SK-N-SH (cell line): ENCODE results near the gene NRM. TPM values are rescaled to one million over a fixed set of nuclear protein-coding genes. Genes with fewer than 3 reads are reported as not detected.

Experiments
- CTCF ChIA-PET: fragments of 300-600, 350-600 bp; formaldehyde crosslinking; extraction: SDS; loops from one replicate; lab custom pipeline; 2021; lab: Yijun Ruan, JAX
- POLR2A ChIA-PET: fragments of 350-600 bp; sonication (Branson Sonifier 250); formaldehyde crosslinking; extraction: SDS; loops from one replicate; lab custom pipeline; 2020; ENCODE audit warnings: antibody characterized with exemption, inconsistent platforms; lab: Yijun Ruan, JAX
- DNase-seq: peaks from one replicate; pipeline ENCODE4 v3.0.0; 2012
- H2AFZ ChIP-seq: fragments of 200-600 bp; sonication (generic); 2 replicates; pipeline ENCODE4 v1.8.1; 2016; ENCODE audit warnings: antibody characterized with exemption, mild to moderate bottlenecking, low read depth
- H3F3A ChIP-seq: fragments of 200-600 bp; sonication (generic); replicated peaks from 2 replicates; pipeline ENCODE3; 2016; ENCODE audit warnings: antibody characterized with exemption, mild to moderate bottlenecking; ENCODE audit not compliant: insufficient read depth
- H3K27ac ChIP-seq, 2 experiments: fragments of 200-500 bp in 1 of 2; fragments of 200-600 bp in 1 of 2; sonication (Bioruptor generic) in 1 of 2; sonication (generic), shearing (Covaris generic) in 1 of 2; 2 replicates each; pipeline versions ENCODE4 v1.5.1 to v1.6.1; 2014 to 2016; ENCODE audit warnings: low read depth in 2 of 2, inconsistent platforms in 1 of 2, low read length in 1 of 2, mild to moderate bottlenecking in 1 of 2, mixed read lengths in 1 of 2
- H3K27me3 ChIP-seq: fragments of 200-600 bp; sonication (generic), shearing (Covaris generic); 2 replicates; pipeline ENCODE4 v1.6.1; 2016; ENCODE audit warnings: mixed run types; ENCODE audit not compliant: insufficient read depth
- H3K36me3 ChIP-seq, 2 experiments: fragments of 200-500 bp in 1 of 2; fragments of 200-600 bp in 1 of 2; sonication (Bioruptor generic) in 1 of 2; sonication (generic) in 1 of 2; replicated peaks in 1 of 2; 2 replicates each; pipeline versions ENCODE3 to v1.5.1; 2014 to 2016; ENCODE audit warnings: low read length in 1 of 2, mild to moderate bottlenecking in 1 of 2; ENCODE audit not compliant: insufficient read depth in 2 of 2, control insufficient read depth in 1 of 2
- H3K4me1 ChIP-seq, 2 experiments: fragments of 200-500 bp in 1 of 2; fragments of 200-600 bp in 1 of 2; sonication (Bioruptor generic) in 1 of 2; sonication (generic), shearing (Covaris generic) in 1 of 2; 2 replicates each; pipeline versions ENCODE4 v1.5.1 to v1.6.1; 2014 to 2016; ENCODE audit warnings: low read depth in 1 of 2, low read length in 1 of 2, mixed run types in 1 of 2; ENCODE audit not compliant: insufficient read depth in 2 of 2, control insufficient read depth in 1 of 2
- H3K4me2 ChIP-seq: fragments of 200-600 bp; sonication (generic), shearing (Covaris generic); 2 replicates; pipeline ENCODE4 v1.6.1; 2017; ENCODE audit warnings: mixed run types
- H3K4me3 ChIP-seq, 2 experiments: fragments of 200-500 bp in 1 of 2; fragments of 200-600 bp in 1 of 2; sonication (Bioruptor generic) in 1 of 2; sonication (generic), shearing (Covaris generic) in 1 of 2; 2 replicates each; pipeline versions ENCODE4 v1.5.1 to v1.8.1; 2014 to 2016; ENCODE audit warnings: low read depth in 2 of 2, inconsistent platforms in 1 of 2, low read length in 1 of 2, mild to moderate bottlenecking in 1 of 2, mixed read lengths in 1 of 2, moderate library complexity in 1 of 2
- H3K79me2 ChIP-seq: fragments of 200-600 bp; sonication (generic); 2 replicates; pipeline ENCODE4 v1.8.1; 2017; ENCODE audit warnings: mild to moderate bottlenecking; ENCODE audit not compliant: insufficient read depth
- H3K9ac ChIP-seq: fragments of 200-600 bp; sonication (generic); 2 replicates; pipeline ENCODE4 v1.6.1; 2017; ENCODE audit warnings: mixed run types
- H3K9me2 ChIP-seq: fragments of 200-600 bp; sonication (generic); 2 replicates; pipeline ENCODE4 v1.6.1; 2017; ENCODE audit warnings: mixed run types
- H3K9me3 ChIP-seq: fragments of 200-600 bp; sonication (generic); 2 replicates; pipeline ENCODE4 v1.6.1; 2017; ENCODE audit warnings: mixed run types, mild to moderate bottlenecking, moderate library complexity
- H4K20me1 ChIP-seq: fragments of 200-600 bp; sonication (generic); 2 replicates; pipeline ENCODE4 v1.6.1; 2017; ENCODE audit warnings: mild to moderate bottlenecking, mixed run types; ENCODE audit not compliant: insufficient read depth
- CHD2 ChIP-seq: fragments of 150-350 bp; IDR thresholded peaks from 2 replicates; pipeline ENCODE4 v1.6.1; 2018; ENCODE audit warnings: low read length; ENCODE audit not compliant: partially characterized antibody
- ELF1 ChIP-seq: IDR thresholded peaks from 2 replicates; pipeline ENCODE4 v1.4.0; 2012
- EP300 ChIP-seq, 2 experiments: IDR thresholded peaks; 2 replicates each; pipeline versions ENCODE4 v1.4.0 to v1.6.1; 2012; ENCODE audit warnings: borderline replicate concordance in 1 of 2, low read depth in 1 of 2, low read length in 1 of 2
- EZH2phosphoT487 ChIP-seq: fragments of 200-600 bp; sonication (generic); IDR thresholded peaks from 2 replicates; pipeline ENCODE4 v1.6.1; 2017; ENCODE audit warnings: low read depth, mixed run types, mild to moderate bottlenecking, antibody characterized with exemption, moderate library complexity, borderline replicate concordance
- FOSL2 ChIP-seq: IDR thresholded peaks from 2 replicates; pipeline ENCODE4 v1.4.0; 2012; ENCODE audit warnings: low read depth, mild to moderate bottlenecking, moderate library complexity, borderline replicate concordance
- FOXJ3 ChIP-seq: sonication (generic); formaldehyde crosslinking; IDR thresholded peaks from 2 replicates; pipeline ENCODE4 v1.5.1; 2020; ENCODE audit warnings: mild to moderate bottlenecking, missing genetic modification reagents
- FOXM1 ChIP-seq: IDR thresholded peaks from 2 replicates; pipeline ENCODE4 v1.4.0; 2012; ENCODE audit warnings: low read depth, mild to moderate bottlenecking
- GABPA ChIP-seq: IDR thresholded peaks from 2 replicates; pipeline ENCODE4 v1.4.0; 2012; ENCODE audit warnings: low read depth, mild to moderate bottlenecking
- GATA2 ChIP-seq: sonication (generic); formaldehyde crosslinking; IDR thresholded peaks from 2 replicates; pipeline ENCODE4 v1.5.0; 2020; ENCODE audit warnings: mild to moderate bottlenecking, missing genetic modification reagents
- JUND ChIP-seq: IDR thresholded peaks from 2 replicates; pipeline ENCODE4 v1.4.0; 2012
- MAX ChIP-seq: IDR thresholded peaks from 2 replicates; pipeline ENCODE4 v1.4.0; 2012; ENCODE audit warnings: low read depth
- MEF2A ChIP-seq: IDR thresholded peaks from 2 replicates; pipeline ENCODE4 v1.4.0; 2012; ENCODE audit warnings: low read depth, borderline replicate concordance
- MXI1 ChIP-seq: IDR thresholded peaks from 2 replicates; pipeline ENCODE4 v1.6.1; 2012; ENCODE audit warnings: mild to moderate bottlenecking, low read depth, low read length, improper control_type of control experiment
- NFIC ChIP-seq: IDR thresholded peaks from 2 replicates; pipeline ENCODE4 v1.4.0; 2012; ENCODE audit warnings: borderline replicate concordance
- NRF1 ChIP-seq: IDR thresholded peaks from 2 replicates; pipeline ENCODE4 v1.6.1; 2012; ENCODE audit warnings: low read depth, mild to moderate bottlenecking, low read length
- PBX3 ChIP-seq: IDR thresholded peaks from 2 replicates; pipeline ENCODE4; 2012
- POLR2AphosphoS5 ChIP-seq: IDR thresholded peaks from 2 replicates; pipeline ENCODE4 v1.6.1; 2012; ENCODE audit warnings: low read depth, low read length
- RAD21 ChIP-seq: IDR thresholded peaks from 2 replicates; pipeline ENCODE4 v1.6.1; 2012; ENCODE audit warnings: mild to moderate bottlenecking, low read length
- RXRA ChIP-seq: IDR thresholded peaks from 2 replicates; pipeline ENCODE4 v1.4.0; 2012; ENCODE audit warnings: low read depth, mild to moderate bottlenecking, borderline replicate concordance
- SIN3A ChIP-seq: IDR thresholded peaks from 2 replicates; pipeline ENCODE4 v1.6.1; 2012; ENCODE audit warnings: low read depth, mild to moderate bottlenecking, low read length, moderate library complexity, borderline replicate concordance
- SMC3 ChIP-seq: IDR thresholded peaks from 2 replicates; pipeline ENCODE4 v1.6.1; 2012; ENCODE audit warnings: low read depth, low read length, improper control_type of control experiment
- TAF1 ChIP-seq: IDR thresholded peaks from 2 replicates; pipeline ENCODE4 v1.6.1; 2012; ENCODE audit warnings: low read depth, mild to moderate bottlenecking, low read length, moderate library complexity, borderline replicate concordance
- TEAD4 ChIP-seq: IDR thresholded peaks from 2 replicates; pipeline ENCODE4 v1.4.0; 2012; ENCODE audit warnings: mild to moderate bottlenecking, borderline replicate concordance; ENCODE audit not compliant: insufficient read depth
- WGBS: methylation state at CpG from one replicate; pipeline ENCODE4 v1.1.6; 2017; ENCODE audit warnings: low lambda C conversion rate; 5-methylcytosine and 5-hydroxymethylcytosine counted together
- polyA plus RNA-seq, 3 experiments: library from polyadenylated mRNA; depleted of rRNA; stranded (reverse); fragments of >200 nt; gene quantifications; 2 replicates each; pipeline ENCODE4 v1.2.3, GENCODE V29; 2012
- TF ChIP-seq, protein P1 (sequence below): IDR thresholded peaks from 2 replicates; pipeline ENCODE4 v1.4.0; 2012; ENCODE audit warnings: low read depth, borderline replicate concordance
- TF ChIP-seq, protein P2 (sequence below): fragments of 150-350 bp; IDR thresholded peaks from 2 replicates; pipeline ENCODE4 v1.6.1; 2017; ENCODE audit warnings: antibody characterized with exemption, low read length, low read depth, borderline replicate concordance

The NRM gene
- polyA plus RNA-seq, 1 of the 3 experiments (the other 2 are of a cell fraction): 26.8 TPM

GRCh38 chr6:30703821-30704220 is 13.0 kb upstream of the NRM start (continued):
- TF ChIP-seq MXI1 (no peak), JUND (no peak), PBX3 (no peak)

DNA sequence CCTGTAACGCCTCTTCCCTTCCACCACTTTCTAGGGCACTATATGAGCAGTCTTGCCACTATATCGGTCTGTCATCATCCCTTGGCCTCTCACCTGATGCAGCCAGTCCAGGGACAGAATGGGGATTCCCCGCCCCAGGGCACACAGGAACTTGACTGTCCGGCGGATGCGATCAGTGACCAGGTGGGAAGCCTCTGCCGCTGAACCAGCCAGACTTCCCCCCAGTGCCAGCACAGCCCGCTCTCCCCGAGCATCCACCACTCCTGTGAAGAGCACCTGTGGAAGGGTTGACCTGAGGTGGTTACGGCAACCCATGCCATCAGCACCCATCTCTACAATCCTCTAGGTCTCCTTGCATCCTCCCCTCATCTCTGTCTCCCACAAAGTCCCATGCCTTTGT is 12.2 kb upstream of the NRM start:
- no peak overlapping the region for H3K4me3 ChIP-seq
- TF ChIP-seq EP300 (IDR thresholded peaks at IDR 0.05; ENCODE audit: borderline replicate concordance in 1 of 2, low read depth in 1 of 2, low read length in 1 of 2): no peak
- TF ChIP-seq ELF1: no peak
- TF ChIP-seq NFIC: no peak
- TF ChIP-seq RXRA: no peak
- TF ChIP-seq JUND: no peak
- no peak for TF ChIP-seq RAD21
- no peak for TF ChIP-seq TEAD4
- no peak for TF ChIP-seq TAF1
- no peak for TF ChIP-seq GABPA
- TF ChIP-seq FOSL2: no peak
- no peak for TF ChIP-seq FOXJ3
- no peak for TF ChIP-seq GATA2 (CRISPR knock-in tag)
- TF ChIP-seq, all 33 proteins: peak for 0
- Histone ChIP-seq H3F3A (peaks cover 9% of the 10 kb centered on the region), H3K4me2 (no peak overlapping the region), H3K36me3 (peaks cover 8 to 17% of the 10 kb centered on the region in 2 experiments), H3K4me1 (no peaks in the 10 kb centered on the region), H4K20me1 (no peaks in the 10 kb centered on the region), H3K27me3 (no peaks in the 10 kb centered on the region), H3K27ac (no peak overlapping the region), H3K9ac (no peak overlapping the region), H3K9me2 (no peaks in the 10 kb centered on the region), H3K9me3 (no peaks in the 10 kb centered on the region), H2AFZ (no peak overlapping the region), H3K79me2 (no peaks in the 10 kb centered on the region)
- 98% methylated on average over 7 of the region's 10 CpGs for WGBS
- CTCF ChIA-PET: interaction anchor here (0.9 to 42.4 kb wide), 2 partner anchors 13 to 17 kb away, joined by 3 to 838 read pairs; partner anchors contain the start of genes DHX16, NRM and PPP1R18
- POLR2A ChIA-PET: interaction anchor here (1.3 to 1.8 kb wide), 2 partner anchors 12 to 14 kb away, joined by 3 to 5 read pairs; partner anchors contain the start of gene MDC1
- no peak for DNase-seq

- Histone ChIP-seq H3K4me1 (no peaks in the 10 kb centered on the region), H2AFZ (no peak overlapping the region), H4K20me1 (no peaks in the 10 kb centered on the region), H3K27ac (no peak overlapping the region), H3K9ac (no peak overlapping the region)
- no peak for TF ChIP-seq CHD2
- TF ChIP-seq POLR2AphosphoS5: no peak
- TF ChIP-seq NFIC: no peak
- no peak for TF ChIP-seq MEF2A
- TF ChIP-seq NRF1: no peak
- TF ChIP-seq, protein P1, sequence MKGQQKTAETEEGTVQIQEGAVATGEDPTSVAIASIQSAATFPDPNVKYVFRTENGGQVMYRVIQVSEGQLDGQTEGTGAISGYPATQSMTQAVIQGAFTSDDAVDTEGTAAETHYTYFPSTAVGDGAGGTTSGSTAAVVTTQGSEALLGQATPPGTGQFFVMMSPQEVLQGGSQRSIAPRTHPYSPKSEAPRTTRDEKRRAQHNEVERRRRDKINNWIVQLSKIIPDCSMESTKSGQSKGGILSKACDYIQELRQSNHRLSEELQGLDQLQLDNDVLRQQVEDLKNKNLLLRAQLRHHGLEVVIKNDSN: no peak
- TF ChIP-seq SIN3A: no peak
- no peak for TF ChIP-seq FOXM1
- no peak for TF ChIP-seq MAX
- TF ChIP-seq, protein P2, sequence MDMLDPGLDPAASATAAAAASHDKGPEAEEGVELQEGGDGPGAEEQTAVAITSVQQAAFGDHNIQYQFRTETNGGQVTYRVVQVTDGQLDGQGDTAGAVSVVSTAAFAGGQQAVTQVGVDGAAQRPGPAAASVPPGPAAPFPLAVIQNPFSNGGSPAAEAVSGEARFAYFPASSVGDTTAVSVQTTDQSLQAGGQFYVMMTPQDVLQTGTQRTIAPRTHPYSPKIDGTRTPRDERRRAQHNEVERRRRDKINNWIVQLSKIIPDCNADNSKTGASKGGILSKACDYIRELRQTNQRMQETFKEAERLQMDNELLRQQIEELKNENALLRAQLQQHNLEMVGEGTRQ: no peak
- TF ChIP-seq MXI1: no peak
- TF ChIP-seq ELF1: no peak
- no peak for TF ChIP-seq EZH2phosphoT487
- TF ChIP-seq SMC3: no peak
- no peak for TF ChIP-seq RAD21
- TF ChIP-seq FOSL2: no peak
- TF ChIP-seq, all 33 proteins: peak for 0
- Histone ChIP-seq H3K27me3 (no peaks in the 10 kb centered on the region), H3K79me2 (no peaks in the 10 kb centered on the region), H3K4me2 (no peak overlapping the region), H3K9me3 (no peaks in the 10 kb centered on the region), H3K4me3 (no peak overlapping the region), H3K36me3 (peaks cover 4 to 16% of the 10 kb centered on the region in 2 experiments), H3F3A (peaks cover 9% of the 10 kb centered on the region), H3K9me2 (no peaks in the 10 kb centered on the region)
- ChIA-PET POLR2A (no interaction called here), CTCF (interaction anchor here (0.9 to 29.8 kb wide), 2 partner anchors 21 to 22 kb away, joined by 3 to 838 read pairs; partner anchors contain the start of genes FLOT1, MDC1 and TUBB)
- no peak for DNase-seq
- 93% methylated on average over 4 of the region's 4 CpGs for WGBS
These were observed 9.6 kb upstream of the NRM start for GRCh38 chr6:30700340-30700739.
